SU-DHL-6 (cell line): ENCODE results near the gene DYNLL1.

Source experiments
- H2AFZ ChIP-seq: fragments of 200-600 bp; sonication (generic); 2 replicates; pipeline ENCODE4 v1.6.1; 2014; ENCODE audit warnings: low read depth, mild to moderate bottlenecking, moderate library complexity, mixed read lengths, antibody characterized with exemption, low read length; ENCODE audit not compliant: severe bottlenecking
- H3F3A ChIP-seq: fragments of 200-600 bp; shearing (Covaris generic); 2 replicates; pipeline ENCODE4 v1.6.0; 2016; ENCODE audit warnings: antibody characterized with exemption, mild to moderate bottlenecking; ENCODE audit not compliant: insufficient read depth
- H3K27ac ChIP-seq: fragments of 200-600 bp; sonication (generic); 2 replicates; pipeline ENCODE4 v1.5.1; 2016; ENCODE audit warnings: low read depth, mild to moderate bottlenecking, low read length, moderate library complexity, mixed read lengths
- H3K27me3 ChIP-seq: fragments of 200-600 bp; sonication (generic), shearing (Covaris generic); 2 replicates; pipeline ENCODE4 v1.6.0; 2014; ENCODE audit warnings: mild to moderate bottlenecking, low read length
- H3K36me3 ChIP-seq: fragments of 200-600 bp; sonication (generic); 2 replicates; pipeline ENCODE4 v1.6.1; 2014; ENCODE audit warnings: mild to moderate bottlenecking, low read length, mixed read lengths
- H3K4me2 ChIP-seq: fragments of 300-600, 200-600 bp; shearing (Covaris generic), sonication (generic); 2 replicates; pipeline ENCODE4 v1.6.0; 2014; ENCODE audit warnings: low read length, low read depth, mild to moderate bottlenecking; ENCODE audit not compliant: poor library complexity, severe bottlenecking
- H3K4me3 ChIP-seq: fragments of 200-600 bp; sonication (generic); 2 replicates; pipeline ENCODE4 v1.5.1; 2014; ENCODE audit warnings: antibody characterized with exemption, low read length, mild to moderate bottlenecking, mixed read lengths; ENCODE audit not compliant: insufficient read depth, poor library complexity, severe bottlenecking
- H3K79me2 ChIP-seq: fragments of 200-600 bp; sonication (generic); 2 replicates; pipeline ENCODE4 v1.6.1; 2014; ENCODE audit warnings: mild to moderate bottlenecking, low read length, moderate library complexity; ENCODE audit not compliant: insufficient read depth
- H3K9ac ChIP-seq: fragments of 200-600 bp; sonication (generic); 2 replicates; pipeline ENCODE4 v1.7.0; 2014; ENCODE audit warnings: mild to moderate bottlenecking, low read length
- H3K9me2 ChIP-seq: fragments of 200-600 bp; sonication (generic); replicated peaks from 2 replicates; pipeline ENCODE4 v1.6.1; 2014; ENCODE audit warnings: low read length; ENCODE audit not compliant: insufficient read depth
- H3K9me3 ChIP-seq: fragments of 200-600 bp; sonication (generic); 2 replicates; pipeline ENCODE4 v1.6.1; 2014; ENCODE audit warnings: low read length, mixed read lengths; ENCODE audit not compliant: insufficient read depth
- H4K20me1 ChIP-seq: fragments of 200-600 bp; sonication (generic); 2 replicates; pipeline ENCODE4 v1.6.1; 2014; ENCODE audit warnings: low read depth, mild to moderate bottlenecking, antibody characterized with exemption, low read length, moderate library complexity, mixed read lengths
- EZH2phosphoT487 ChIP-seq: fragments of 200-600 bp; sonication (generic), shearing (Covaris generic); conservative IDR thresholded peaks from 2 replicates; pipeline ENCODE4 v1.6.1; 2018; ENCODE audit warnings: mild to moderate bottlenecking, antibody characterized with exemption, low read length, moderate library complexity, mixed read lengths
- TF ChIP-seq, protein P1 (sequence below): fragments of 200-600 bp; sonication (generic); IDR thresholded peaks from one replicate; pipeline ENCODE4 v1.5.1; 2017; ENCODE audit warnings: antibody characterized with exemption, mild to moderate bottlenecking, low read length, moderate library complexity; ENCODE audit not compliant: insufficient read depth, poor library complexity, severe bottlenecking

DYNLL1 gene

DNA sequence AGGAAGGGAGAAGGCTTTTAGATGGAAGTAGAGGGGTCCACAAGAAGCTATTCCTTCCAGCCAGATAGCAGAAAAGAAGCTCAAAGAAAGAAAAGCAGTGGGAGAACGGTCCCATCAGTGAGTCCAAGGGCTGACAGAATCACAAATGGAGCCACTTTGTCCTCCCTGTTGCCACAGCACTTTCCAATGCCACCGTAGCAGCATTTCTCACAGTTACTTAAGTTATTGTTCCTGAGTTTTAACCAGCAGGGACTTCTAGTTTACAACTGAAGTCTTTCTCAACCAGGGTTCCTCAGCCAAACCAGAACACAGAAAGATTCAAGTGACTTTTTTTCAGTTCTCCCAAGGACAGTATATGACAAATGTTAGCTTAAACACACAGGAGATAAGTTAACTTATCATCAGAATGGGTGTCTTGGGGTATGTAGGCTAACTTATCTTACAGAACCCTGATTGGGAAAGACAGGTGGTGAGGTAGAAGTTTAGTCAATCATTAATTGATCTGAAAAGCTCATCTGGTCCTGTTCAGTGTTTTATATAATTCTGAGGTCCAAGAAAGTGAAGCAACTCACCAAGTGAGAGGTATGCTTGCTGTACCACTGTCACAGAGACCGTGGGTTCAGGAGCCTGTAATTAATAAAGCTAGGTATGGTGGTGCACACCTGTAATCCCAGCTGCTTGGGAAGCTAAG is 42.7 kb upstream of the DYNLL1 start:
- Histone ChIP-seq H3F3A (peaks cover 23% of the 10 kb centered on the region; the same call in 1 of the 2 replicates), H3K27ac (no peak overlapping the region), H4K20me1 (no peaks in the 10 kb centered on the region; the same call in 1 of the 2 replicates)

DNA sequence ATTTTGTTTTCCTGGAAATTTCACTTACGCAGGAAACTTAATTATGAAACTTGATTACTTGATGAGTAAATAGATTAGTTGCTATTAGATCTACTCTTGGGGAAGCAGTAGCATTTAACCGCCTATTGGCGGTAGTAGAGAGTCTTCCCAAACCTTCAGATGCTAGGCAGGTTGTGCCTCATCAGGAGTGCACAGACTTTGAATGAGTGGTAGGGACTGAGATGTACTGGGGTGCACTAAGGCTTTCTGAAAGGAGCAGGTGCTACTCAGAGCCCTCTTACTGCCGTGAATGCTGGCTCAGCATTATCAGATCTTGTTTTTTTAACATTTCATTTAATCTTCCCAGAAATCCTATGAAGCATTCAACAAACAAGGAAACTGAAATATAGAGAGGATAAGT is 41.9 kb upstream of the DYNLL1 start:
- Histone ChIP-seq H3K4me3 (no peak overlapping the region), H3F3A (peaks cover 27% of the 10 kb centered on the region; the same call in 1 of the 2 replicates), H3K9ac (no peak overlapping the region), H3K4me2 (no peak overlapping the region), H3K9me3 (no peaks in the 10 kb centered on the region), H3K36me3 (0 out of 2 replicates have a peak, but pooled peaks cover 4% of the 10 kb centered on the region), H3K79me2 (peaks cover 18% of the 10 kb centered on the region), H3K9me2 (no peaks in the 10 kb centered on the region), H3K27me3 (no peaks in the 10 kb centered on the region), H4K20me1 (no peaks in the 10 kb centered on the region; the same call in 1 of the 2 replicates), H3K27ac (no peak overlapping the region), H2AFZ (no peak overlapping the region)
- TF ChIP-seq EZH2phosphoT487: no peak
- TF ChIP-seq, protein P1, sequence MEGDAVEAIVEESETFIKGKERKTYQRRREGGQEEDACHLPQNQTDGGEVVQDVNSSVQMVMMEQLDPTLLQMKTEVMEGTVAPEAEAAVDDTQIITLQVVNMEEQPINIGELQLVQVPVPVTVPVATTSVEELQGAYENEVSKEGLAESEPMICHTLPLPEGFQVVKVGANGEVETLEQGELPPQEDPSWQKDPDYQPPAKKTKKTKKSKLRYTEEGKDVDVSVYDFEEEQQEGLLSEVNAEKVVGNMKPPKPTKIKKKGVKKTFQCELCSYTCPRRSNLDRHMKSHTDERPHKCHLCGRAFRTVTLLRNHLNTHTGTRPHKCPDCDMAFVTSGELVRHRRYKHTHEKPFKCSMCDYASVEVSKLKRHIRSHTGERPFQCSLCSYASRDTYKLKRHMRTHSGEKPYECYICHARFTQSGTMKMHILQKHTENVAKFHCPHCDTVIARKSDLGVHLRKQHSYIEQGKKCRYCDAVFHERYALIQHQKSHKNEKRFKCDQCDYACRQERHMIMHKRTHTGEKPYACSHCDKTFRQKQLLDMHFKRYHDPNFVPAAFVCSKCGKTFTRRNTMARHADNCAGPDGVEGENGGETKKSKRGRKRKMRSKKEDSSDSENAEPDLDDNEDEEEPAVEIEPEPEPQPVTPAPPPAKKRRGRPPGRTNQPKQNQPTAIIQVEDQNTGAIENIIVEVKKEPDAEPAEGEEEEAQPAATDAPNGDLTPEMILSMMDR: peak; percentile 62

More for the DNA sequence above, 42.7 kb upstream of the DYNLL1 start:
- Histone ChIP-seq H3K4me3 (no peak overlapping the region), H2AFZ (no peak overlapping the region), H3K36me3 (0 out of 2 replicates have a peak, but pooled peaks cover 4% of the 10 kb centered on the region), H3K9ac (no peak overlapping the region), H3K4me2 (no peak overlapping the region), H3K9me2 (no peaks in the 10 kb centered on the region), H3K9me3 (no peaks in the 10 kb centered on the region), H3K79me2 (peaks cover 25% of the 10 kb centered on the region), H3K27me3 (no peaks in the 10 kb centered on the region)
- TF ChIP-seq EZH2phosphoT487: no peak
- TF ChIP-seq, protein P1: no peak

DNA sequence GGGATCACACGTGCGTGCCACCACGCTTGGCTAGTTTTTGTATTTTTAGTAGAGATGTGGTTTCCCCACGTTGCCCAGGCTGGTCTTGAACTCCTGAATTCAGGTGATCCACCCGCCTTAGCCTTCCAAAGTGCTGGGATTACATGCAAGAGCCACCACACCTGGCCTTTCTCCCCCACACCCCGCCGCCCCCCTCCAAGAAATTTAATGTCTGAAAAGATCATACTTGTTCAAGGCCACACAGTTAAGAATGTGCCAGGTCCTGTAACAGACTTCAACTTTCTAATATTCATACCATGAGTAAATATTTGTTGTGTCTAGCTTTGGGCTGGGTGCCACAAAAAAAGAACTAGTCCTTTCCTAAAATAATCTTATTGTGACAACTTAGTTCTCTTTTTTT is 40.6 kb upstream of the DYNLL1 start:
- no peak overlapping the region for H3K4me3 ChIP-seq
- H2AFZ ChIP-seq: no peak overlapping the region
- H3K9ac ChIP-seq: no peak overlapping the region
- H3F3A ChIP-seq: peaks cover 29% of the 10 kb centered on the region
- no peaks in the 10 kb centered on the region for H3K9me3 ChIP-seq
- no peaks in the 10 kb centered on the region for H3K27me3 ChIP-seq
- no peaks in the 10 kb centered on the region; the same call in 1 of the 2 replicates for H4K20me1 ChIP-seq
- H3K9me2 ChIP-seq: no peaks in the 10 kb centered on the region
- peak overlapping the region; percentile 51; the same call in 1 of the 2 replicates for H3K27ac ChIP-seq
- H3K4me2 ChIP-seq: no peak overlapping the region
- 0 out of 2 replicates have a peak, but pooled peaks cover 8% of the 10 kb centered on the region for H3K36me3 ChIP-seq
- peaks cover 11% of the 10 kb centered on the region for H3K79me2 ChIP-seq
- TF ChIP-seq, protein P1: no peak
- no peak for TF ChIP-seq EZH2phosphoT487
